ENCODE data around the gene C10orf143.

C10orf143 gene

GRCh38 chr10:130014263-130015074 lies 96.2 kb downstream of the C10orf143 start:
- no peak for DNase-seq (ENCODE audit: low spot score)

All from CD4-positive, alpha-beta T cell treated with Interleukin-15 for 4 hours (primary cell).